ENCODE data around the gene CFAP61.

DNA sequence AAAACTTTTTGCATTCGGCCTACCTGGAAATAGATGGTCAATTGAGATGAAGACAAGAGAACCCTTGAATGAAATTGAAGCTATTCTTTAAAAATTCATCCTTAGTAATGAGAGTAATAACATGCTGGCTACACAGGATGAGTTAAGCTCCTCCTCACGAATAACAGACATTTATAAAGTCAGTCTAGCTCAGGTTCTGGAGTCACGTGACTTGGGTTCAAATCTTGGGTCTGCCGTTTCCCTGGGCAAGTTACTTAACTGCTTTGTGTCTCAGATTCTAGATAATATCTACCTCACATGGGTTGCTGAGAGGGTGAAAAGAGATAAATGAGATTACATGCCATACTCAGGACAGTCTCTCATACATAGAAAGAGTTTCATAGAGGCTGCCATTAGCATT, 214.2 kb downstream of the CFAP61 start:
- TF ChIP-seq CTCF (IDR thresholded peaks at IDR 0.05) (no peak), POLR2AphosphoS5 (IDR thresholded peaks at IDR 0.05) (no peak)

Measured in suprapubic skin (tissue), 3 donors.